ENCODE results near the gene DYNC2I2. TPM values are rescaled to one million over a fixed set of nuclear protein-coding genes. Genes with fewer than 3 reads are reported as not detected.
"Not testable (repeated sequence)": the region's sequence is repeated elsewhere in the genome, so short reads cannot be mapped to it uniquely, and the experiment has no call there.

DYNC2I2 gene
- total RNA-seq, 4 donors from 2014 or later = 21.4 to 44.8 (median 41.1) TPM

DNA sequence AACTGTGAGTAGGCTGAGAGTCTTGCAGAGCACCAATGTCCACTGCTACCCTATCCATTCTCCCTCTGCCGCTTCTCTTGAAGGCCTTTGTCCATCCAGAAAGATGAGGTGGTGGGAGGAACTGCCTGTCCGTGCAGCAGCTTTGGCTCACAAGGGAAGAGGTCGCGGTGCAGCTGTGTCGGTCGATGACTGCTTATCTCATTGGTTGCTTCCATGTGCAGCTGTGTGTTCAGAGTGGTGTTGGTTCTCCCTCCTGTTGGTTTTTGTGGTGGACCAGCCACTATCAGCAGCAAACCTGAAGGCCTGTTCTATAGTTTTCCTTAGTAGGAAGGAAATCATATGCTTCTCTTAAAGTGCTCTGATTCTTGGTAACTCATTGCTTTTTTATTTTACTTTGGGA is 63.6 kb downstream of the DYNC2I2 start:
- TF ChIP-seq POLR2A (IDR thresholded peaks at IDR 0.05) = no peak
- TF ChIP-seq, protein P1, sequence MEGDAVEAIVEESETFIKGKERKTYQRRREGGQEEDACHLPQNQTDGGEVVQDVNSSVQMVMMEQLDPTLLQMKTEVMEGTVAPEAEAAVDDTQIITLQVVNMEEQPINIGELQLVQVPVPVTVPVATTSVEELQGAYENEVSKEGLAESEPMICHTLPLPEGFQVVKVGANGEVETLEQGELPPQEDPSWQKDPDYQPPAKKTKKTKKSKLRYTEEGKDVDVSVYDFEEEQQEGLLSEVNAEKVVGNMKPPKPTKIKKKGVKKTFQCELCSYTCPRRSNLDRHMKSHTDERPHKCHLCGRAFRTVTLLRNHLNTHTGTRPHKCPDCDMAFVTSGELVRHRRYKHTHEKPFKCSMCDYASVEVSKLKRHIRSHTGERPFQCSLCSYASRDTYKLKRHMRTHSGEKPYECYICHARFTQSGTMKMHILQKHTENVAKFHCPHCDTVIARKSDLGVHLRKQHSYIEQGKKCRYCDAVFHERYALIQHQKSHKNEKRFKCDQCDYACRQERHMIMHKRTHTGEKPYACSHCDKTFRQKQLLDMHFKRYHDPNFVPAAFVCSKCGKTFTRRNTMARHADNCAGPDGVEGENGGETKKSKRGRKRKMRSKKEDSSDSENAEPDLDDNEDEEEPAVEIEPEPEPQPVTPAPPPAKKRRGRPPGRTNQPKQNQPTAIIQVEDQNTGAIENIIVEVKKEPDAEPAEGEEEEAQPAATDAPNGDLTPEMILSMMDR (IDR thresholded peaks at IDR 0.05) = no peak
- intact Hi-C loops (cut with DNase I; ENCODE audit: low total_unique reads) = no loop called here
- no peaks in the 10 kb centered on the region for H3K36me3 ChIP-seq

DNA sequence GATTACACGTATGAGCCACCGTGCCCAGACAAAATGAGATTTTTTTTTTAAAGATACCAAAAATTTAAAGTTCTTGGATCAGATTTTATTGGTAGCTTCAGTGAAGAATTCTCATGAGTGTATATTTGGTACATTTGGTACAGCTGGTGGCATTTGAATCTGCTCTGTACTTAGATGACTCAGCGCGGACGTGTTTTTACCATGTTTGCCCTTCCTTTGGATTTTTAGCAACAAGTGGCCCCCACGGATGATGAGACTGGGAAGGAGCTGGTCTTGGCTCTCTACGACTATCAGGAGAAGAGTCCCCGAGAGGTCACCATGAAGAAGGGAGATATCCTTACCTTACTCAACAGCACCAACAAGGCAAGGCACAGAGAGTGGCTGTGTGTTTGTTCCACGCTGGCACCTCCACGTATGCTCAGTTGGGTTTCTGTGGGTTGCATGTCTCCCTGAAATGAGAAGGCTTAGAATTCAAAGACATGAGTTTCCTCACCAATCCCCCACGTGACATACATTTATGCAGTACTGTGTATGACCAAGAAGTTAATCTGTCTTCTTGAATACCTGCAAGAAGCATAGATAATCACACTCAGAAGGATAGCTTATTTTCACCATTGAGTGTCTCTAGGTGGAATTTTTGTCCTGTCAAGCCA is 67.9 kb downstream of the DYNC2I2 start:
- H3K9me3 ChIP-seq = no peaks in the 10 kb centered on the region
- no peaks in the 10 kb centered on the region for H3K36me3 ChIP-seq
- no peaks in the 10 kb centered on the region for H3K4me1 ChIP-seq
- no peak for TF ChIP-seq POLR2A (IDR thresholded peaks at IDR 0.05)
- TF ChIP-seq, protein P1 (IDR thresholded peaks at IDR 0.05) = no peak
- H3K4me3 ChIP-seq = no peak overlapping the region
- no peak for DNase-seq
- H3K27ac ChIP-seq = no peak overlapping the region
- no peaks in the 10 kb centered on the region for H3K27me3 ChIP-seq
- intact Hi-C loops (cut with DNase I; ENCODE audit: low total_unique reads) = no loop called here

More for the DNA sequence above, 63.6 kb downstream of the DYNC2I2 start:
- DNase-seq = no peak
- H3K4me1 ChIP-seq = no peaks in the 10 kb centered on the region
- no peak overlapping the region for H3K4me3 ChIP-seq
- no peak overlapping the region for H3K27ac ChIP-seq
- H3K27me3 ChIP-seq = no peaks in the 10 kb centered on the region
- H3K9me3 ChIP-seq = no peaks in the 10 kb centered on the region

DNA sequence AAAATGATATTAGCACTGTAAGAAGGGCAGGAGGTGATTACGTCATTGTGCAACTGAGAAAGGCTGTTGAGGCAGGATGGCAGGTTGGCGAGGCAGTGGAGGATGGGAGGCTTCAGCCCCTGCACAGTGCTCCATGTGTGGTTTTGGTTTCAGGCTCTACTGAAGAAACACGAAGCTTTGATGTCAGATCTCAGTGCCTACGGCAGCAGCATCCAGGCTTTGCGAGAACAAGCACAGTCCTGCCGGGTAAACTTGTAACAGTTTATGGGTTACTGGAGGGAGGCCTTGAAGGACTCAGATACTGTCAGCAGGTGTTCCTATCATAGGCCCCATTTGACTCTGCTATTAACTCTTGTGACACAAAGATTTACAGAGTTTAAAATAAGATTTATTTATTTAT is 69.2 kb downstream of the DYNC2I2 start:
- H3K27me3 ChIP-seq = no peaks in the 10 kb centered on the region
- no peaks in the 10 kb centered on the region for H3K36me3 ChIP-seq
- intact Hi-C loops (cut with DNase I; ENCODE audit: low total_unique reads) = no loop called here

DNA sequence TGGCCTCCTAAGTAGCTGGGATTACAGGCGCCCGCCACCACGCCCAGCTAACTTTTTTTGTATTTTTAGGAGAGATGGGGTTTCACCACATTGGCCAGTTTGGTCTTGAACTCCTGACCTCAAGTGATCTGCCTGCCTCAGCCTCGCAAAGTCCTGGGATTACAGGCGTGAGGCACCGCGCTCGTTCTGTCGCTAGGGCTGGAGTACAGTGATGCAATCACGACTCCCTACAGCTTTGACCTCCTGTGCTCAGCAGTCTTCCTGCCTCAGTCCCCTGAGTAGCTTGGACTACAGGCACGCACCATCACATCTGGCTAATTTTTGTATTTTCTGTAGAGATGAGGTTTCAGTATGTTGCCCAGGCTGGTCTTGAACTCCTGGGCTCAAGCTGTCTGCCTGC is 69.7 kb downstream of the DYNC2I2 start:
- H3K4me3 ChIP-seq; intact Hi-C loops (cut with DNase I; ENCODE audit: low total_unique reads); H3K36me3 ChIP-seq; DNase-seq; H3K27ac ChIP-seq; H3K9me3 ChIP-seq; H3K4me1 ChIP-seq; H3K27me3 ChIP-seq: not testable (repeated sequence)

More for the DNA sequence above, 69.2 kb downstream of the DYNC2I2 start:
- DNase-seq = no peak
- Histone ChIP-seq H3K9me3 (no peaks in the 10 kb centered on the region), H3K4me1 (no peaks in the 10 kb centered on the region), H3K4me3 (no peak overlapping the region), H3K27ac (no peak overlapping the region)
- TF ChIP-seq, protein P1 (IDR thresholded peaks at IDR 0.05) = no peak
- TF ChIP-seq POLR2A (IDR thresholded peaks at IDR 0.05) = no peak

DNA sequence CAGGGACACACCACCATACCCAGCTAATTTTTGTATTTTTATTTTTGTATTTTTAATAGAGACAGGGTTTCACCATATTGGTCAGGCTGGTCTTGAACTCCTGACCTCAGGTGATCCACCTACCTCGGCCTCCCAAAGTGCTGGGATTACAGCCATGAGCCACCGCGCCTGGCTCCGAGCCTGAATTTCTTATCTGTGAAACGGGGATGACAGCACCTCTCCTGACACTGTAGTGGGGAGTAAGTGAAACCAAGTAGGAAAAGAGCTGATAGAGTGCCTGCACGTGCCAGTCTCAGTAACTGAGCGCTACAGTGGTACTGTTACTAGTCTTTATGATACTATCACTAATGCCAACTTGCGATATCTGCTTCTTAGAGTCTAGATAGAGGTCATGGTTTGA is 71.5 kb downstream of the DYNC2I2 start:
- H3K4me3 ChIP-seq; H3K36me3 ChIP-seq; H3K27ac ChIP-seq; H3K4me1 ChIP-seq; H3K9me3 ChIP-seq; DNase-seq; intact Hi-C loops (cut with DNase I; ENCODE audit: low total_unique reads); H3K27me3 ChIP-seq: not testable (repeated sequence)

Other genes starting within 250 kb of the DYNC2I2 start
- gene CERCAM, start 236.0 kb downstream of the DYNC2I2 start, total RNA-seq = 10 to 100 TPM; 25.1 to 70.7 (median 39.8) TPM
- gene ODF2, start 200.8 kb downstream of the DYNC2I2 start, total RNA-seq = 10 to 100 TPM; 14.4 to 37.3 (median 25.9) TPM
- 10 to 100 TPM in 3 of 4 donors, 1 to 10 TPM in 1; 3.3 to 25.5 (median 16.4) TPM for gene GLE1, start 152.1 kb downstream of the DYNC2I2 start, total RNA-seq
- 100 to 1,000 TPM; 244 to 521 (median 335) TPM for gene SPTAN1, start 104.3 kb downstream of the DYNC2I2 start, total RNA-seq
- 100 to 1,000 TPM in 3 of 4 donors, 10 to 100 TPM in 1; 79.9 to 481 (median 197) TPM for gene SET, start 32.4 kb upstream of the DYNC2I2 start, total RNA-seq
- 10 to 100 TPM in 1 of 4 donors, 1 to 10 TPM in 3; 2.4 to 19.5 (median 4.5) TPM for gene PKN3, start 45.7 kb upstream of the DYNC2I2 start, total RNA-seq
- 10 to 100 TPM in 1 of 4 donors, 1 to 10 TPM in 2, under 1 TPM in 1; 0.59 to 11.7 (median 6.5) TPM for gene ZDHHC12, start 67.3 kb upstream of the DYNC2I2 start, total RNA-seq
- 10 to 100 TPM; 16.1 to 52.0 (median 21.2) TPM for gene ZER1, start 115.1 kb upstream of the DYNC2I2 start, total RNA-seq
- gene TBC1D13, start 130.4 kb upstream of the DYNC2I2 start, total RNA-seq = 10 to 100 TPM in 3 of 4 donors, 1 to 10 TPM in 1; 7.1 to 26.8 (median 23.3) TPM
- 10 to 100 TPM in 2 of 4 donors, 1 to 10 TPM in 2; 2.1 to 22.0 (median 9.1) TPM for gene ENDOG, start 161.7 kb upstream of the DYNC2I2 start, total RNA-seq
- 10 to 100 TPM in 2 of 4 donors, 1 to 10 TPM in 2; 4.4 to 34.2 (median 17.3) TPM for gene SPOUT1, start 172.9 kb upstream of the DYNC2I2 start, total RNA-seq
- 10 to 100 TPM in 1 of 4 donors, 1 to 10 TPM in 3; 1.5 to 11.0 (median 3.4) TPM for gene KYAT1, start 225.1 kb upstream of the DYNC2I2 start, total RNA-seq
- 10 to 100 TPM; 23.5 to 58.7 (median 30.8) TPM for gene LRRC8A, start 225.3 kb upstream of the DYNC2I2 start, total RNA-seq

Measured in uterus (tissue), 4 donors.